GM21576 (cell line): ENCODE data around the gene MINAR1.

Experiments used
- ATAC-seq: cut with Tn5 transposase; IDR thresholded peaks from one replicate; pipeline ENCODE4 v1.9.1; 2021; ENCODE audit warnings: mild to moderate bottlenecking, moderate library complexity; ENCODE audit not compliant: unreplicated experiment

MINAR1 gene

GRCh38 chr15:79432345-79433275, 474 bp downstream of the MINAR1 start:
- ATAC-seq = no peak

- ATAC-seq = no peak
Observed at GRCh38 chr15:79433276-79433990, 1.3 kb downstream of the MINAR1 start.

GRCh38 chr15:79434361-79434760, 2.2 kb downstream of the MINAR1 start:
- ATAC-seq = no peak

- no peak for ATAC-seq
Observed at GRCh38 chr15:79436037-79436780, 4.1 kb downstream of the MINAR1 start.

GRCh38 chr15:79437275-79438000, 5.3 kb downstream of the MINAR1 start:
- ATAC-seq = no peak

GRCh38 chr15:79439236-79439635, 7.1 kb downstream of the MINAR1 start:
- no peak for ATAC-seq

GRCh38 chr15:79440355-79440908, 8.3 kb downstream of the MINAR1 start:
- no peak for ATAC-seq

GRCh38 chr15:79442911-79443310, 10.8 kb downstream of the MINAR1 start:
- no peak for ATAC-seq

GRCh38 chr15:79447060-79447459, 14.9 kb downstream of the MINAR1 start:
- ATAC-seq = no peak

- no peak for ATAC-seq
Observed at GRCh38 chr15:79450648-79451047, 18.5 kb downstream of the MINAR1 start.

GRCh38 chr15:79451361-79451999, 19.3 kb downstream of the MINAR1 start:
- ATAC-seq = no peak

- ATAC-seq = no peak
Observed at GRCh38 chr15:79452244-79453051, 20.3 kb downstream of the MINAR1 start.

- no peak for ATAC-seq
Observed at GRCh38 chr15:79453446-79453845, 21.3 kb downstream of the MINAR1 start.

GRCh38 chr15:79454063-79454462, 21.9 kb downstream of the MINAR1 start:
- no peak for ATAC-seq

GRCh38 chr15:79455361-79455760, 23.2 kb downstream of the MINAR1 start:
- no peak for ATAC-seq

GRCh38 chr15:79455943-79456342, 23.8 kb downstream of the MINAR1 start:
- no peak for ATAC-seq

- ATAC-seq = no peak
Observed at GRCh38 chr15:79458491-79458890, 26.4 kb downstream of the MINAR1 start.

- no peak for ATAC-seq
Observed at GRCh38 chr15:79459666-79460065, 27.5 kb downstream of the MINAR1 start.
